Kidney (tissue), 14 donors: ENCODE data around the gene SAMD14. TPM values are rescaled to one million over a fixed set of nuclear protein-coding genes. Genes with fewer than 3 reads are reported as not detected.
A peak's percentile ranks its signal among the peaks of the same experiment; 100 is the strongest.

Experiments used
- DNase-seq, 5 donors: peaks; one replicate each; pipeline ENCODE4 v3.0.0-alpha.2; 2013 to 2020
- FAIRE-seq: peaks from 2 replicates; lab custom pipeline; 2012; peaks lifted over from hg19 to GRCh38; lab: Jason Lieb, UNC
- H3K27ac ChIP-seq, 2 donors: one replicate each; pipeline ENCODE4 v1.7.0; 2013; ENCODE audit warnings: low read depth in 2 of 2, low read length in 2 of 2, inconsistent platforms in 1 of 2
- H3K27me3 ChIP-seq: one replicate; pipeline ENCODE4 v1.7.1; 2013; ENCODE audit warnings: low read length, inconsistent platforms; ENCODE audit not compliant: control insufficient read depth, insufficient read depth
- H3K36me3 ChIP-seq, 3 donors: one replicate each; pipeline versions ENCODE4 v1.7.0 to v1.7.1; 2013; ENCODE audit warnings: low read length in 3 of 3, control low read depth in 1 of 3, inconsistent platforms in 1 of 3; ENCODE audit not compliant: insufficient read depth in 3 of 3, control insufficient read depth in 2 of 3
- H3K4me1 ChIP-seq, 3 donors: one replicate each; pipeline versions ENCODE4 v1.7.0 to v1.7.1; 2013; ENCODE audit warnings: low read length in 3 of 3, inconsistent platforms in 1 of 3, low read depth in 1 of 3; ENCODE audit not compliant: control insufficient read depth in 2 of 3, insufficient read depth in 2 of 3
- H3K4me3 ChIP-seq, 3 donors: one replicate each; pipeline versions ENCODE4 v1.7.0 to v1.8.1; 2013; ENCODE audit warnings: low read length in 3 of 3, control low read depth in 1 of 3, inconsistent platforms in 1 of 3
- H3K9ac ChIP-seq, 3 donors: one replicate each; pipeline versions ENCODE4 v1.7.0 to v1.7.1; 2013; ENCODE audit warnings: low read length in 3 of 3, control low read depth in 1 of 3, inconsistent platforms in 1 of 3
- H3K9me3 ChIP-seq, 3 donors: one replicate each; pipeline versions ENCODE4 v1.7.0 to v1.7.1; 2013; ENCODE audit warnings: low read length in 3 of 3, control low read depth in 1 of 3, inconsistent platforms in 1 of 3; ENCODE audit not compliant: control insufficient read depth in 2 of 3, insufficient read depth in 1 of 3
- CTCF ChIP-seq: IDR thresholded peaks from 3 replicates; pipeline ENCODE4 v1.5.1; 2012; ENCODE audit warnings: mild to moderate bottlenecking, moderate library complexity, borderline replicate concordance; ENCODE audit not compliant: insufficient read depth; ENCODE audit errors: extremely low read depth
- intact Hi-C: fragments of 100-400 bp; cut with DNase I; formaldehyde crosslinking; loops from one replicate; pipeline ENCODE4 v1.11.1; 2022
- polyA plus RNA-seq: library from polyadenylated mRNA; stranded (reverse); fragments of 350-450 nt; fragmentation: Illumina TruSeq; extraction: RNeasy Lipid Tissue Mini Kit (QIAGEN cat#74804); gene quantifications from one replicate; pipeline ENCODE4 v1.2.3, GENCODE V29; 2014; ENCODE audit warnings: low read depth, low replicate concordance; ENCODE audit not compliant: insufficient read depth
- total RNA-seq: library from RNA; stranded (reverse); fragmentation: NEBNext Ultra II Directional; extraction: Animal tissue kit (Norgen Biotek cat#: 25700); gene quantifications from one replicate; pipeline ENCODE4 v1.2.1, GENCODE V29; 2021
- donor health status: control.
- donor health status: control.
- donor health status: control.
- donor health status: control.
- donor health status: control.
- donor health status: DM: yes; HTN: yes; CAD: no.
- donor health status: Normal renal cell carcinoma (clear cell type).

SAMD14 gene
- total and polyA plus RNA-seq, 2 donors from 2014 or later = 3.7 to 5.0 TPM

- no peaks in the 10 kb centered on the region for H3K4me1 ChIP-seq
- peak; percentile 93 for TF ChIP-seq CTCF
- H3K27ac ChIP-seq = no peak overlapping the region
- DNase-seq = peak; percentile 54 to 89 (median 85)
- peaks cover 0 to 16% (median 3%) of the 10 kb centered on the region in 3 donors for H3K36me3 ChIP-seq
- H3K9me3 ChIP-seq = no peaks in the 10 kb centered on the region
- no peak overlapping the region for H3K4me3 ChIP-seq
- H3K9ac ChIP-seq = no peak overlapping the region
- no peak for FAIRE-seq
- intact Hi-C loops = loop anchor here (10.0 kb wide), 1 partner anchor 63 kb away; no protein-coding TSS in a partner anchor
- no peaks in the 10 kb centered on the region for H3K27me3 ChIP-seq
These were observed 42.6 kb downstream of the SAMD14 start for GRCh38 chr17:50087246-50087911.

- FAIRE-seq (no peak), DNase-seq (no peak)
- Histone ChIP-seq H3K27me3 (no peaks in the 10 kb centered on the region), H3K9me3 (no peaks in the 10 kb centered on the region), H3K9ac (no peak overlapping the region), H3K4me1 (peaks cover 0 to 7% (median 0%) of the 10 kb centered on the region in 3 donors), H3K27ac (no peak overlapping the region), H3K4me3 (no peak overlapping the region), H3K36me3 (peaks cover 2 to 50% (median 22%) of the 10 kb centered on the region in 3 donors)
- TF ChIP-seq CTCF = no peak
- intact Hi-C loops = loop anchor here (10.0 kb wide), 1 partner anchor 57 kb away; no protein-coding TSS in a partner anchor
These were observed 48.2 kb downstream of the SAMD14 start for GRCh38 chr17:50081757-50082156.

GRCh38 chr17:50080827-50081226 is 49.1 kb downstream of the SAMD14 start:
- peaks cover 0 to 7% (median 0%) of the 10 kb centered on the region in 3 donors for H3K4me1 ChIP-seq
- no peak overlapping the region for H3K4me3 ChIP-seq
- intact Hi-C loops = loop anchor here (10.0 kb wide), 1 partner anchor 56 kb away; no protein-coding TSS in a partner anchor
- TF ChIP-seq CTCF = no peak
- no peak overlapping the region for H3K27ac ChIP-seq
- H3K9me3 ChIP-seq = no peaks in the 10 kb centered on the region
- no peak for FAIRE-seq
- peaks cover 2 to 50% (median 22%) of the 10 kb centered on the region in 3 donors for H3K36me3 ChIP-seq
- no peak overlapping the region for H3K9ac ChIP-seq
- DNase-seq = no peak
- no peaks in the 10 kb centered on the region for H3K27me3 ChIP-seq
